HG03097 (cell line): ENCODE data around the gene CCR5AS.
"Not testable (repeated sequence)": the region's sequence is repeated elsewhere in the genome, so short reads cannot be mapped to it uniquely, and the experiment has no call there.

Experiments used
- ATAC-seq: cut with Tn5 transposase; IDR thresholded peaks from one replicate; pipeline ENCODE4 v1.9.1; 2021; ENCODE audit not compliant: unreplicated experiment, low FRiP score

CCR5AS gene

DNA sequence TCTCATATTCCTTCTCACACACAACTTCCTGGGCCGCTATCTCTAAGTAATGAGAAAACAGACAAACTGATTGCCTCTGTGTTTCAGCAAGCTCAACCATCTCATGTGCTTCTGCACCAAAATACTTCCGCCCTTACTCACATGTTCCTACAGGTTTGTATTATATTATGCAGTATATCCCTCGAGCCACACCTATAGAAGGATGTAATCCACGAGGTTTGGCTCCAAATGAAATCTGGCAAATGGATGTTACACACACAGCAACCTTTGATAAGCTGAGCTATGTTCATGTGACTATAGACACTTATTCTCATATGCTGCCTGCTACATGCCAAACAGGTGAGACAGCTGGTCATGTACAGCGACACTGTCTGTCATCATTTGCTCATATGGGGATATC lies 22.8 kb upstream of the CCR5AS start:
- ATAC-seq = no peak

DNA sequence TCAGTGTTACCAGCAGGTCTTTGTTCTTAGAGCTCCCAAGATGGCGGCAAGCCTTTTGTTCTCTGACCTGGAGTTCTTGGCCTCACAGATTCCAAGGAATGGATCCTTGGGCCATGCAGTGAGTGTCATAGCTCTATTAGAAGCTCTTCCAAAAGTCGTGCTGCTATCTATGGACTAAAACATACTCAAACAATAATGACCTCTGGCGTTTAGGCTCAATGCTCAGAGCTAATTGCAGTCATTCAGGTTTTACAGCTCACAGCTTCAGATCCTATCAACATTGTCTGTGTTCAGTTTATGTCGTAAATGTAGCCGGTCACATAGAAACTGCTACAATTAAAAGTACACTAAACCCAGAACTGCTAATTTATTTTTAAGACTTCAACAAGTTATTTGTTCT lies 22.4 kb upstream of the CCR5AS start:
- no peak for ATAC-seq

DNA sequence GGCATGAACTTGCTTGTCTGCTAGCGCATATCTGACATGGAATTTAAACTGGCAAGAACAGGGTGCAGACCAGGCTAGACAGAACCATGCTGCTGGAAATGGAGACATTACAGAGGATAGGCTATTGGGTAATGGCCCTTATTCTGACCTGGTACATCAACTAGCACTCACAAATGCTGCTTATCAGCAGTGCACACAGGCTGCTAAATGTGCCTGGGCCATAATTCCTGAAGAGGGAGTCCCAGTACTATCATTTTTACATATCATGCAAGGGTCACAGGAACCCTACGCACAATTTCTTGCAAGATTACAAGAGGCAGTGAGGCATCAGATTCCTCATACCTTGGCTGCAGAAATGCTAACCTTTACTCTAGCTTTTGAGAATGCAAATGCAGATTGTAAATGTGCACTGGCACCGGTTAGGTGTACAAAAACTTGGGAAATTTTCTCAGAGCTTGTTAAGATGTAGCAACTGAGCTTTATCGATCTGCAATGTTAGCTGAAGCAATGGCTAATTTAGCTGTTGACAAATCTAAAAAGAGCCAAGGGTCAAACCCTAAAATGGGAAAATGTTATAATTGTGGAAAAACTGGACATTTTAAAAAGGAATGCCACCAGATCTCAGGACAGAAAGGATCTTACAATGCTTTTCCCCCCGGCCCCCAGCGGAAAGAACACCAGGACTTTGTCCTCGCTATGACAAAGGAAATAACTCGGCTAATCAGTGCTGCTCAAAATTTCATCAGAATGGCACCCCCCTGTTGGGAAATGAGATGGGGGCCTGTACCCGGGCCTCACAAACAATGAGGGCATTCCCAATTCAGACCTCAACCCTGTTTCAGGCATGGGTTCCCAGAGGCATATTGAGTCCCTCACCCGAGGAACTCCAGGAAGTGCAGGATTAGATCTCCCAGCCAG lies 21.3 kb upstream of the CCR5AS start:
- ATAC-seq = no peak

DNA sequence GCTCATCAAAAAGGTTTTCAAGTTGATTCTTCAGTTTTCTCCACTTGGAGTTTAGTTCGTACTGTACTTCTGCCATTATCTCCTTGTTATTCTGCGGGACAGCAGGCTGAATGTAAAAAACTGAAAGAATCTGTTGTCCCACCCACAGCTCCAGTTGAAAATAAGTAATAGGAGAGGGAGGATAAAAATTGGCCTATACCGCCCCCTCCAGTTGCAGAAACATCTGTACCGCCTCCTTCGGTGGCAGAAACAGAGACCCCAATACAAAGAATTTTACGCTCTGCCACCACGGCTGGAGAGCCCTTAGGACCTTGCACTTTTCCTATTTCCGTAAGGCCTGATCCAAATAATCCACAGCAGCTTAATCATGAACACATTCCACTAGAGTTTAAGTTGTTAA lies 20.5 kb upstream of the CCR5AS start:
- not testable (repeated sequence) for ATAC-seq

DNA sequence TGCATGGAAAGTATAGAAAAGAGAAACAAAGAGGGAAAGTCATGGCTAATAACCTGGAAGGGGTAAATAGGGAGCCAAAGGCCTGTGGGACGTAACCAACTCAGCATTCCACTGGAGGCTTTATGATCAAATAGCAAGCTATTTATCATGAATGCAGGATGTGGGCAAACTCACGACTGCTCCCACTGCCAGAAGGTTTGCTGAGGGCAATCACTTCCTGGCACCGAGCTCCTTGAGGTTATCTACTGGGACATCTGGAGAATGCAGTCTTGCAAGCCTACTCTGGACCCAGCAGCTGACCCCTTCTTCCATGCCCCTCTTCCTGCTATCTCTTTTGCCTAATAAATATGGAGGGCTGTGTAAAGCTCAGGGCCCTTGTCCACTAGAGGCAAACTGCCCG lies 19.6 kb upstream of the CCR5AS start:
- ATAC-seq = not testable (repeated sequence)

DNA sequence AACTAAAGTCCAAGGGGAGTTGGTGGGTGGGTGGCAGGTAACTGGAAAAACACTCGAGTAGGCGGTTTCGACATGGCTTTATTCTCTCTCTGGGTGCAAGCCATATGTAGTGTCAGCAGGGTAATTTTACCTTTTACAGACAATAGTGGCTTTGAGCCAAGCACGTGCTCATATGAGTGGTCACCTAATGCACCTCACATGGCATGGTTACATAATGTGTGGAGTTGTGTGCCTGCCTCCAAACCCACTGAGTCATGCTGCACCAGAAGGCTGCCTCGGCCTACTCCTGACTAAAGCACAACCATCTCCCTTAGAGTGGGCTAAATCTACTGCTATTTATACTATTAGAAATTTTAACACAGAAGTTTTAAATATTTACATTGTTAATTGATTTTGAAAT lies 16.7 kb upstream of the CCR5AS start:
- no peak for ATAC-seq

DNA sequence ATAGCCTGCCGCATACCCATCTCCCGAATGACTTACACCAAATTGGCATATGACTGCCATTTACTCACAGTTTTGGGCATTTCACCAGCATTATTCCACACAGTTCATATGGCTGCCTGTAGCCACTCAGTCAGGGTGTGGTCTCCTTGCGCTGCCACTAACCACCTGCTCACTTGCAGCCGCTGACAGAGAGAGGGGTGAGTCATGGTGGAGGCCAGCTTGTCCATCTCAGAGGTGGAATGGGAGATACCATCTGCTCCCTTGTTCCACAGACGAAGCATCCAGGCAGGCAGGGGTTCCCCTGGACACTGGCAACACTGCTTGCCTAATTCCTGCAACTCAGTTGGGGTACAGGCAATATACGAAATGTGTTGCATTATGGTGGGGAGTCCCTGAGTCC lies 15.8 kb upstream of the CCR5AS start:
- ATAC-seq = no peak

DNA sequence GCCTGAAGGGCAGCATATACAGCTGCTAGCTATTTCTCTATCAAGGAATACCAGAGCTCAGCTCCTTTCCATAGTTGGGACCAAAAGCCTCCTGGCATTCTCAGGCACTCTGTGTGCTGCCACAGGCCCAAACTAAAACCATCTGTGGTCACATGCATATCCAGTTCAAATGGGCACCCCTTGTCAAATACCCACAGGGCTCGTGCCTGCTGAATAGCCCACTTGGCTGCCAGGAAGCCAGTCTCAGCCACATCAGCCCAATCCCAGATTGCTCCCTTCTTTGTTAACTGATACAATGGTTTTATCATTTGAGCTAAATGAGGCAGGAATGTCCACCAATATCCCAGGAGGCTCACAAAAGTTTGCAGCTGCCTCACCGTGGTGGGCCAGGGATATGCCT lies 14.1 kb upstream of the CCR5AS start:
- no peak for ATAC-seq

DNA sequence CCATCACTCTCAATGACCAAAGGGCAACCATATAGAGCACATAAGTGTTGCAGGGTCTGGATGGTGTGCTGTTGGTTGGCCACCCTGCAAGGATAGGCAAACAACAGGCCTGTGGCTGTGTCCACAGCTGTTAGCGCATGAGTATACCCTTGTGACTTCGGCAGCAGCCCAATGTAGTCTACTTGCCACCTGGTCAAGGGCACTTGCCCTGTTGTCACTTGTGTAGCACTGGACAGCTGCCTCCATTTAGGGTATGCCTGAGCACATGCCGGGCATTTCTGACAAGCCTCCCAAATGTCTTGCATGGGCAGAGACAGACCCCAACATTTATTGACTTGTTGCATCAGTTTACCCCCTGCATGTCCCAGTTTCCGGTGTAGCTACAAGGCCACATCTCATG lies 12.9 kb upstream of the CCR5AS start:
- ATAC-seq = no peak

DNA sequence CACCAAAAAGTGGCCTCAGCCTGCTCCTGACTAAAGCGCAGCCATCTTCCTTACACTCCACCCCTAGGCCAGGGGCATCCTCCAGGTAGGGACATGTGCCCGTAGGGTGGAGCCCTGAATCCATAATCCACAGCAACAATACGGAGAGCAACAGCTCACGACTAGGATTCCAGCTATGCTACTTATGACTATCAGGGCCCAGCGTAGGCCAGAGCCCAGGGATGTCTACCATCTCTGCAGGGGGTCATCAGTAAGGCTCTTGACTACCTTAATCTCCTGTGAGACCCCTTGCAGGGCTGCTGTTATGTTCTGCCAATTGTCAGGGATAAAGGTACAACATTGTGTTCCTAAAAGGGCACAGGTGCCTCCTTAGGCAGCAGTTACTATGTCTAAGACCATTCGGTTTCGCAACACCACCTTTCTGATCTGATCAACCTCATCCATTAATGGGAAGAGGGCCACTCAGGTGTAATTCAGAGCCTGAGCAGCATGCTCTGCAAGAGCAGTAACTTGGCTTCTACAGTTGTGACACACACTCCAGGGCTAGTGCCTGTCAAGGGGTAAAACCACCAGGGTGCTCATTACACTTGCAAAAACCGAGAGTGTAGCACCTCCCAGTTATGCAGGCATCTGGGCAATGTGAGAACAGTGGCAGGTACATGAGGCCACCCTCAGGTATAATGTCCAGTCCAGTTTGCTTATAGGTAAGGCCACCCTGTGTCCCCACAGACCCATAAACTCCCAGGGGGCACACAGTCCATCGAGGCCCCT lies 11.2 kb upstream of the CCR5AS start:
- ATAC-seq = no peak

DNA sequence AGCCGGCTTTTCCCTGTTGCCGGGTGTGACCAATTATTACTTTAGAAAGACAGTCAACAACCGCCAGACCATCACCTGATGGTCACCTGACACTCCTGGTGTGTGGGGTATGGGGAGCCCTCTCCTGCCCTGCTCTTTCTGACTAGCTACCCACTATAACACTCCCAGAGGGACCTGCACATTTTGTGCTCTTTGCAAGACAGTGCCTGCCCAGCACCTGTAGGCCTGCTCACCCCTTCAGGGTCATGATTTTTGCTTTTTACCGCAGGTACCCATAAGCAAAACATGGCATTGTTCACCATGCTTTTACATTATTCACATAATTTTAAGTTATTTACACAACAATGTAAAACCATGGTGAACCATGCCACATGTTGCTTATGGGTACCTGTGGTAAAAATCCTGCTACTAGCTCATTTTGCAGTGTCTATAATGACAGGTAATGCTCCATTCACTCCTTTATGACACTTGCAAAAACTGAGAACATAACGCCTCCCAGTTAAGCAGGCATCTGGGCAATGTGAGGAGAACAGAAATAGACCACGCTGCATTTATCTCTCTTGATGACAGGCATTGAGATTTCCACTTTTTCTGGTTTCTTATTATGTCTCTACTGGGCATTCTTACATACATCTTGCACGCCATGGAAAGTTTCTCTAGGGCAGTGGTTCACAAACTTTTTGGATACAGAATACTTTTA lies 10.1 kb upstream of the CCR5AS start:
- ATAC-seq = no peak

DNA sequence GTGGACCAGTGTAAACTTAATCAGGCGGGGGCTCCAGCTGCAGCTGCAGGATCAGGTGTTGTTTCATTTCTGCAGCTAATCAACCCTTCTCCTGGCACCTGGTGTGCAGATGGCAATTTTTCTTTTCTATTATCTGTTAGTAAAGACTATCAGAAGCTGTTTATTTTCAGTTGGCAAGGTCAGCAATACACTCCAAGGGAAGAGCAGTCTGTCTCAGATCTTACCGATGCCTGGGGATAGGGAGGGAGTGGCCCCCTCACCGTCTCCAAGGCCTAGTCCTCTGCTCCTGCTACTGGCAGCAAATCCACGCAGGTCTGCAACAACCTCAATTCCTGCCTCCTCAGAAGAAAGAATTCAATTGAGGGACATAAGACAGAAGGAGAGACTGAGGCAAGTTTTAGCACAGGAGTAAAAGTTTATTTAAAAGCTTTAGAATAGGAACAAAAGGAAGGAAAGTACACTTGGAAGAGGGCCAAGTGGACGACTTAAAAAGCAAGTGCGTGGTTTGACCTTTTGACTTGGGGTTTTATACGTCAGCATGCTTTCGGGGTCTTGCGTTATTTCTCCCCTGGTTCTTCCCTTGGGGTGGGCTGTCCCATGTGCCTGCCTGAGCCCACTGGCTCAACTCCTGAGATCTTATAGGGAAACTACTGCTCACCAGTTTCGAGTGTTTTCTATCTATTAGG lies 9.4 kb upstream of the CCR5AS start:
- ATAC-seq = no peak

DNA sequence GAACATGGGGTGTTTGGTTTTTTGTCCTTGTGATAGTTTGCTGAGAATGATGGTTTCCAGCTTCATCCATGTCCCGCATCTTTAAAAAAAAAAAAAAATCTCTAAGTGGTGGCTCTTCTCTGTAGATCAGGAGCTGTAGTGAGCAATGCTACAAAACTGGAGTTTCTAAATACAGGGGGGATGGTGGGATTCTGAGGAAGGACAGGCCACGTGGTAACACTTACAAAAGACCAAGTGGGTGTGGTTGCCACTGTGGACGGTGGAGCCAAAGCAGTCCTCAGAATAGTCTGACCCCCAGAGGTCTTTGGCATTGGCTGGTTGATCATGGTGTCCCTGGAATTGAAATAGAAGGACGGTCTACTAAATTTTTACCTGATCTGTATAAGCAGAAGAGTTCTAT lies 7.9 kb upstream of the CCR5AS start:
- no peak for ATAC-seq

DNA sequence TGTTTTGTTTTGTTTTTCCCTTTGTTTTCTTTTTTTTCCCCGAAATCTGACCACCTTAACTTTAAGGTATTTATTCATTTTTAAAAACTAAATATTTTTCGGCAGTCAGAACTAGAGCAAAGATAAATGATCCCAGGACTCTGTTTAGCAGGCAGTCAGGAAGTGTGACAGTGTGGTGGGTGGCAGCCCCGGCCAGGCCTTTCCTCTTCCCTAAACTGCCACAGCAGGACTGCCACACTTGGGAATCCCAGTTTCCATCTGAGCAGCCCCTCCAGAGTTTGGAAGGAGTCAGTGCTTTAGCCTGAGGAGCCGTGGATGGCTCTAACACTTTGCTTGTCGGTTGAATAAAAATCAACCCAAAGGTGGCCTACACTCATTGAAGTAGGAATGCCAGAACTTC lies 7.1 kb upstream of the CCR5AS start:
- no peak for ATAC-seq

DNA sequence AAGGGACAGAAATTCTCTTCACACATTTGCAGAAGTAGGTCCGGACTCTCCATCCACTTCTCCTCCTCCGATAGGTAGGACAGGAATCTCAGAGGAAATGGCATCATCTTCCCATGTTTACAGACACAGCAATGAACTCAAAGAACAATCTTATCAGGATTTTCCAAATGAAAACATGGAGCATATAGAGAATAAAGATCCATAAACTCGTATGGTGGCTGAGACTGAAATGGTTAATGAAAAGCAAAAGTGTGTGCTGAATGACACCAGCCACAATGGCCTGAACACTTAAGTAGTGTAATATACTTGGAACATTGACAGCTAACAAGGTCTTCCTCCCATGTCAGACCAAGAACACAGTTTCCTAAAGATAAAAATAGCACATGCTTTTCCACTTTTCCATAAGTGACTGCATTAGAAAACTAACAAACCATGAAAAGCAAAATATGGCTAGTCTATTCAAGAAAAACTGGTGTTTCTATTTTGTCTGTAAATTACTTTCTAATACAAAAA lies 6.0 kb upstream of the CCR5AS start:
- no peak for ATAC-seq

DNA sequence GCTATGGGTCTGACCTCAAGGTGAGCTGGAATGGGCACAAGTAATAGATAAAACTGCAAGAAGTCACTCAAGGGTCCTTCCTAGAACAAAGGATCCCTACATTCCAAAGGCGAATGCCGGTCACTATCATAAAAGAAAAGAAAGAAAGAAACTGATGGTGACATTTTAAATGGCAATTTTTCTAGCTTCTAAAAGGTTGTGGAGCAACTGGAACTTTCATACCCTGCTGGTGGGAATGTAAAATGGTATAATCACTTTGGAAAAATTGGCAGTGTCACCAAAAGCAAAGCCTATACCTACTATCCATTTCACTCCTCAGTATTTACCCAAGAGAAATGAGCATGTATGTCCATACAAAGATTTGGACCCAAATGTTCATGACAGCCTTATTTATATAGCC lies 4.4 kb upstream of the CCR5AS start:
- no peak for ATAC-seq

DNA sequence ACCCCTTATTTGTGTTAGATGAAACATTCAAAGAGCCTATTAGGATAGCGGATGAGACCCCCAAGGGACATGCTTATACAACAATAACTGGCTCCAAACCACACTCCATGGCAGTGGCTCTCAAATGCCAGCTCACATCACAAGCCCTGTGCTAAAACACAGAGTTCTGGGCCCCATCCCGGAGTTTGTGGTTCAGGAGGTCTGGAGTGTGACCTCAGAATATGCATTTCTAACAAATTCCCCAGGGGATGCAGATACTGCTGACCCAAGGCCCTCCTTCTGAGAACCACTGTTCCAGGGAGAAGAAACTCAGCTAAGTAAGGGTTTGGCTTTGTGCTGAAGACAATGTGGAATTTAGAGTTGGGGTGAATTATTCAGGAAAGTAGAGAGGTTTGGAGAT lies 3.8 kb upstream of the CCR5AS start:
- no peak for ATAC-seq

DNA sequence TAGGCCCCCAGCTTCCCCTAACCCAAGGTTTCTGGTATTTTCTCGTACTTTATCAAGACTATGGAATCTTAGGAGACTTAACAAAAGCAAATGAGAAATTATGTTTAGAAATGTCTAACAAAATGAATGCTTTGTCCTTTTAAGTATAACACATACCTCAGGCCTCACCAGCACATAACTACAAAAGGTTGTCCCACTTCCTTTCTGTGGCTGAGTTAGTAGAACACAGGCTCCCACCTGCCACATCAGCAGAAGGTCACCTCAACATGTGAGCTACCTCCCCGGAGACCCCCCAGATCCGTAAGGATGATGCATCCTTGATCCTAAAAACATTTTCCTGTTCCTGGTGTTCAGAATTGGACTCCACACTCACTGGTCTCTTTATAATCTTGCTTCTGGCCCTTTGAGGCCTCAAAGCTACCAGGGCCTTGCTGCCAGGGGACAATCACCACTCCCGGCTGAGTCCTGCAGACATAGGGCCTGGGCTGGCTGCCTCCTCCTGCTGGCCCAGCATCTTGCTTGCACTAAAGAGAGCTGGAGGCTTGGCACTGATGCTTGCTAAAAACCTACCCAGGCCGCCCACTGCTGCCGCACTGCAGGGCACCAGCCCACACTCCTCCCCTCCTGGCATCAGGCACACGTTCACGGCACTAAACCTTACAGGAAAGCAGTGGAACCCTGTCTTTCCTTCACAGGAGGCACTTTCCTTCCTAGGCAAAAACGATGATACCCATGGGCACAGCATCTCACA lies 3.0 kb upstream of the CCR5AS start:
- ATAC-seq = no peak

DNA sequence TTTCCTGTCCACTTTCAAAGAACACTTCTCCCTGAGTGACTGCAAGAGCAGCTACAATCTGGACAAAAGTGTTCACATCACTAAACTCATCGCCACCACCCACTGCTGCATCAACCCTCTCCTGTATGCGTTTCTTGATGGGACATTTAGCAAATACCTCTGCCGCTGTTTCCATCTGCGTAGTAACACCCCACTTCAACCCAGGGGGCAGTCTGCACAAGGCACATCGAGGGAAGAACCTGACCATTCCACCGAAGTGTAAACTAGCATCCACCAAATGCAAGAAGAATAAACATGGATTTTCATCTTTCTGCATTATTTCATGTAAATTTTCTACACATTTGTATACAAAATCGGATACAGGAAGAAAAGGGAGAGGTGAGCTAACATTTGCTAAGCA lies 2.0 kb upstream of the CCR5AS start:
- ATAC-seq = no peak

DNA sequence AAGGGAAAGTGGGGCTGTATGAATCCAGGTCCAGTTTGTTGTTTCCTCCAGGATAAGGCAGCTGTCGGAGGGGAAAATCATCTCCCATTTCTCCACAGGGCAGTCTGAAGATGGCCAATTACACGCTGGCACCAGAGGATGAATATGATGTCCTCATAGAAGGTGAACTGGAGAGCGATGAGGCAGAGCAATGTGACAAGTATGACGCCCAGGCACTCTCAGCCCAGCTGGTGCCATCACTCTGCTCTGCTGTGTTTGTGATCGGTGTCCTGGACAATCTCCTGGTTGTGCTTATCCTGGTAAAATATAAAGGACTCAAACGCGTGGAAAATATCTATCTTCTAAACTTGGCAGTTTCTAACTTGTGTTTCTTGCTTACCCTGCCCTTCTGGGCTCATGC lies 1.1 kb upstream of the CCR5AS start:
- no peak for ATAC-seq
